Erythroblast (primary cell): ENCODE results near the gene GRIK5.
"Not testable (repeated sequence)": the region's sequence is repeated elsewhere in the genome, so short reads cannot be mapped to it uniquely, and the experiment has no call there.

Experiments
- GATA1 ChIP-seq: IDR thresholded peaks from 2 replicates; pipeline ENCODE4 v1.6.1; 2011; ENCODE audit warnings: low read depth, mild to moderate bottlenecking, control low read depth, low read length, moderate library complexity
- POLR2A ChIP-seq: IDR thresholded peaks from 2 replicates; pipeline ENCODE4 v1.6.1; 2011; ENCODE audit warnings: mild to moderate bottlenecking, low read length

DNA sequence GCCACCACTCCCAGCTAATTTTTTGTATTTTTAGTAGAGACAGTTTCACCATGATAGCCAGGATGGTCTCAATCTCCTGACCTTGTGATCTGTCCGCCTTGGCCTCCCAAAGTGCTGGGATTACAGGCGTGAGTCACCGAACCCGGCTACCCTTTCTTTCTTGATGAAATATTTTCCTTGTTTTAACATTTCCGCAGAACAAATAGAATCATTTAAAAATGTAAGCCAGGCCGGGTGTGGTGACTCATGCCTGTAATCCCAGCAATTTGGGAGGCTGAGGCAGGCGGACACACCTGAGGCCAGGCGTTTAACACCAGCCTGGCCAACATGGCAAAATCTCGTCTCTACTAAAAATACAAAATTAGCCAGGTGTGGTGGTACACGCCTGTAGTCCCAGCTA, 30.2 kb upstream of the GRIK5 start:
- not testable (repeated sequence) for TF ChIP-seq POLR2A, GATA1
